ENCODE measurements around the gene ZNF503.

DNA sequence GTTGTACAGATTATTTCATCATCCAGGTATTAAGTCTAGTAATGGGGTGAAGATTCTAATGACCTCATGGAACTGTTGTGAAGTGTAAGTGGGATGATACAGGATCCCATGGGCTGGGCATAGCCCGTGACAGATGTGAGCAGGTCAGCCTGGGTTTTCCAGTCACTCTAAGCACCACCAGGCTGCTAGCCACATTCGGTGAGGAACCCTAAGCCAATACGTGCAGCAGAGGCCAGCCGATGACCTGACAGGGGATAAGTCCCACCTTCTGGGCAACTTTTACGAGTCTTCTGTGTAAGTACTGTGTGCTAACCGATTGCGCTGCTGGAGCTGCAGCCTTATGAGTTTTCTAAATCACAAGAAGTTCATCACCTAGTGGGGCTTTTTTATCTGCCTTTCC, 7.3 kb downstream of the ZNF503 start:
- TF ChIP-seq EGR1 (IDR thresholded peaks at IDR 0.05) (no peak), YY1 (IDR thresholded peaks at IDR 0.05; ENCODE audit: low read depth) (no peak), TEAD4 (IDR thresholded peaks at IDR 0.05) (no peak), TAF1 (IDR thresholded peaks at IDR 0.05; ENCODE audit: low read depth) (no peak), CREB1 (IDR thresholded peaks at IDR 0.05; ENCODE audit: low read depth) (no peak), EP300 (IDR thresholded peaks at IDR 0.05; ENCODE audit: borderline replicate concordance) (no peak), REST (IDR thresholded peaks at IDR 0.05; ENCODE audit: low read depth) (no peak), RAD21 (IDR thresholded peaks at IDR 0.05; ENCODE audit: low read depth) (no peak)
